H1 (cell line): ENCODE measurements around the gene HNF1B. TPM values are rescaled to one million over a fixed set of nuclear protein-coding genes. Genes with fewer than 3 reads are reported as not detected.

Source experiments
- CEBPB ChIP-seq: IDR thresholded peaks from 2 replicates; pipeline ENCODE4 v1.6.1; 2012; ENCODE audit warnings: low read depth, low read length
- CHD7 ChIP-seq: fragments of 300-600 bp; sonication (generic); IDR thresholded peaks from 2 replicates; pipeline ENCODE4 v1.7.1; 2012; ENCODE audit warnings: low read length, moderate library complexity, mild to moderate bottlenecking, inconsistent platforms; ENCODE audit not compliant: insufficient replicate concordance
- EGR1 ChIP-seq: IDR thresholded peaks from 2 replicates; pipeline ENCODE4 v1.6.1; 2011; ENCODE audit warnings: low read depth, low read length, borderline replicate concordance
- EZH2 ChIP-seq: fragments of 200-600 bp; sonication (generic); IDR thresholded peaks from 2 replicates; pipeline ENCODE4 v1.7.1; 2012; ENCODE audit warnings: low read depth, mild to moderate bottlenecking, moderate library complexity, low read length, inconsistent platforms; ENCODE audit not compliant: severe bottlenecking
- SAP30 ChIP-seq: fragments of 300-600 bp; sonication (generic); IDR thresholded peaks from 2 replicates; pipeline ENCODE4 v1.7.1; 2012; ENCODE audit warnings: low read length, moderate library complexity, mild to moderate bottlenecking, inconsistent platforms; ENCODE audit not compliant: insufficient read depth, insufficient replicate concordance
- polyA plus RNA-seq, 7 experiments: library from polyadenylated mRNA; depleted of rRNA in 3 of 7; stranded (reverse) in 5 of 7; unstranded in 2 of 7; fragments of >200 nt in 5 of 7; fragments of 200-250 nt in 2 of 7; gene quantifications; 1 replicate in 5 of 7; 2 replicates in 1 of 7; 4 replicates in 1 of 7; pipeline versions ENCODE4 v1.2.1 to v1.2.3, GENCODE V29; 2011 to 2013; ENCODE audit warnings: missing spikeins in 2 of 7, mixed read lengths in 2 of 7
- total RNA-seq: library from RNA; stranded (reverse); fragmentation: NEBNext Ultra II Directional; extraction: Animal tissue kit (Norgen Biotek cat#: 25700); gene quantifications from 2 replicates; pipeline ENCODE4 v1.2.1, GENCODE V29; 2021
- TF ChIP-seq, protein P1 (sequence below), 3 experiments: IDR thresholded peaks; 1 replicate in 2 of 3; 2 replicates in 1 of 3; pipeline versions ENCODE4 v1.5.1 to v1.6.1; 2011; ENCODE audit warnings: low read length in 3 of 3, mild to moderate bottlenecking in 3 of 3, inconsistent platforms in 2 of 3, low read depth in 1 of 3, moderate library complexity in 1 of 3; ENCODE audit not compliant: insufficient read depth in 1 of 3; ENCODE audit errors: control extremely low read depth in 1 of 3

HNF1B gene
- total and polyA plus RNA-seq, 2 of the 8 experiments (the other 6 are each of a cell fraction or from before 2014, with no cell fraction given): 0.13 to 0.30 TPM

DNA sequence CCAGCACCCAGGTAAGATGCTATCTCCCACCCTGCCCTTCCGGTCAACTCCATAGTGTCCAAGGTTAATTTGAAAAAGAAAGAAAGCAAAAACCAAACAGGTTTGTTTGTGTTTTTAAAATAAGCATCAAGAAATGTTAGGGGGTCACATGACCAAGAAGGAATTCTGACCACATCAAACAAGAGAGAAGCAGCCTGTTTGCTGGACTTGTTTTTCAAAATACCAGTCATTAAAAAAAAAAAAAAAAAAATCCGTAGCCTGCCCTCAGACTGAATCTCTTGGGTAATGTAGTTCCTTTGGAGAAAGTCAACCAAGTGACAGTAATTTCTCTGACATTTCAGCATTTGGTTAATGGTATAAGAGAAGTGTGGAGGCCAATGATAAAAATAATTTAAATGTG lies 38.4 kb downstream of the HNF1B start (continued):
- TF ChIP-seq CHD7: no peak
- no peak for TF ChIP-seq SAP30
- no peak for TF ChIP-seq CEBPB
- TF ChIP-seq EZH2: no peak
- TF ChIP-seq EGR1: no peak
- TF ChIP-seq, protein P1, sequence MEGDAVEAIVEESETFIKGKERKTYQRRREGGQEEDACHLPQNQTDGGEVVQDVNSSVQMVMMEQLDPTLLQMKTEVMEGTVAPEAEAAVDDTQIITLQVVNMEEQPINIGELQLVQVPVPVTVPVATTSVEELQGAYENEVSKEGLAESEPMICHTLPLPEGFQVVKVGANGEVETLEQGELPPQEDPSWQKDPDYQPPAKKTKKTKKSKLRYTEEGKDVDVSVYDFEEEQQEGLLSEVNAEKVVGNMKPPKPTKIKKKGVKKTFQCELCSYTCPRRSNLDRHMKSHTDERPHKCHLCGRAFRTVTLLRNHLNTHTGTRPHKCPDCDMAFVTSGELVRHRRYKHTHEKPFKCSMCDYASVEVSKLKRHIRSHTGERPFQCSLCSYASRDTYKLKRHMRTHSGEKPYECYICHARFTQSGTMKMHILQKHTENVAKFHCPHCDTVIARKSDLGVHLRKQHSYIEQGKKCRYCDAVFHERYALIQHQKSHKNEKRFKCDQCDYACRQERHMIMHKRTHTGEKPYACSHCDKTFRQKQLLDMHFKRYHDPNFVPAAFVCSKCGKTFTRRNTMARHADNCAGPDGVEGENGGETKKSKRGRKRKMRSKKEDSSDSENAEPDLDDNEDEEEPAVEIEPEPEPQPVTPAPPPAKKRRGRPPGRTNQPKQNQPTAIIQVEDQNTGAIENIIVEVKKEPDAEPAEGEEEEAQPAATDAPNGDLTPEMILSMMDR (IDR thresholded peaks at IDR 0.05; ENCODE audit: control extremely low read depth in 1 of 3, insufficient read depth in 1 of 3, low read depth in 1 of 3, low read length in 3 of 3): no peak
- TF ChIP-seq, all 59 proteins: peak for 0
